DMS 273 treated with DMSO at 0.1 percent for 48 hours (cell line): ENCODE measurements around the gene GRPR.
"Not testable (repeated sequence)": the region's sequence is repeated elsewhere in the genome, so short reads cannot be mapped to it uniquely, and the experiment has no call there.

Experiments
- DNase-seq: peaks from one replicate; lab custom pipeline; 2025; lab: John Stamatoyannopoulos, UW

GRPR gene

GRCh38 chrX:16137416-16138107, 14.2 kb downstream of the GRPR start:
- no peak for DNase-seq

- DNase-seq, result no peak
Measured at GRCh38 chrX:16138108-16138427, 14.7 kb downstream of the GRPR start.

GRCh38 chrX:16140448-16140847, 17.1 kb downstream of the GRPR start:
- DNase-seq, result no peak

GRCh38 chrX:16140983-16141382, 17.6 kb downstream of the GRPR start:
- no peak for DNase-seq

GRCh38 chrX:16141422-16142245, 18.3 kb downstream of the GRPR start:
- no peak for DNase-seq

GRCh38 chrX:16142246-16142558, 18.8 kb downstream of the GRPR start:
- no peak for DNase-seq

GRCh38 chrX:16143968-16144367, 20.6 kb downstream of the GRPR start:
- no peak for DNase-seq

GRCh38 chrX:16144420-16144819, 21.1 kb downstream of the GRPR start:
- no peak for DNase-seq

GRCh38 chrX:16145093-16145492, 21.7 kb downstream of the GRPR start:
- DNase-seq, result not testable (repeated sequence)

- DNase-seq, result no peak
Measured at GRCh38 chrX:16145656-16146055, 22.3 kb downstream of the GRPR start.

- DNase-seq, result no peak
Measured at GRCh38 chrX:16148896-16149295, 25.5 kb downstream of the GRPR start.

GRCh38 chrX:16155581-16156096, 32.3 kb downstream of the GRPR start:
- DNase-seq, result no peak

- DNase-seq, result no peak
Measured at GRCh38 chrX:16156692-16157331, 33.4 kb downstream of the GRPR start.

- no peak for DNase-seq
Measured at GRCh38 chrX:16160729-16161128, 37.4 kb downstream of the GRPR start.

GRCh38 chrX:16161173-16161572, 37.8 kb downstream of the GRPR start:
- DNase-seq, result not testable (repeated sequence)

- DNase-seq, result no peak
Measured at GRCh38 chrX:16162391-16162790, 39.0 kb downstream of the GRPR start.

GRCh38 chrX:16164748-16165147, 41.4 kb downstream of the GRPR start:
- DNase-seq, result no peak

- DNase-seq, result no peak
Measured at GRCh38 chrX:16167181-16167580, 43.8 kb downstream of the GRPR start, which contains the start of gene MAGEB17. TSS of gene MAGEB17 (plus strand) at chrX:16167481. CDS start at chrX:16170383, 2,902 bp downstream.

GRCh38 chrX:16171039-16171438, 47.7 kb downstream of the GRPR start:
- DNase-seq, result no peak

- no peak for DNase-seq
Measured at GRCh38 chrX:16171944-16172343, 48.6 kb downstream of the GRPR start.

GRCh38 chrX:16172391-16172790, 49.0 kb downstream of the GRPR start:
- no peak for DNase-seq

GRCh38 chrX:16175329-16176061, 52.1 kb downstream of the GRPR start:
- DNase-seq, result no peak
